GM18517 (cell line): ENCODE data around the gene ADRA2A.

Source experiments
- ATAC-seq: cut with Tn5 transposase; IDR thresholded peaks from one replicate; pipeline ENCODE4 v1.9.1; 2021; ENCODE audit warnings: mild to moderate bottlenecking, moderate library complexity; ENCODE audit not compliant: unreplicated experiment

Gene ADRA2A

DNA sequence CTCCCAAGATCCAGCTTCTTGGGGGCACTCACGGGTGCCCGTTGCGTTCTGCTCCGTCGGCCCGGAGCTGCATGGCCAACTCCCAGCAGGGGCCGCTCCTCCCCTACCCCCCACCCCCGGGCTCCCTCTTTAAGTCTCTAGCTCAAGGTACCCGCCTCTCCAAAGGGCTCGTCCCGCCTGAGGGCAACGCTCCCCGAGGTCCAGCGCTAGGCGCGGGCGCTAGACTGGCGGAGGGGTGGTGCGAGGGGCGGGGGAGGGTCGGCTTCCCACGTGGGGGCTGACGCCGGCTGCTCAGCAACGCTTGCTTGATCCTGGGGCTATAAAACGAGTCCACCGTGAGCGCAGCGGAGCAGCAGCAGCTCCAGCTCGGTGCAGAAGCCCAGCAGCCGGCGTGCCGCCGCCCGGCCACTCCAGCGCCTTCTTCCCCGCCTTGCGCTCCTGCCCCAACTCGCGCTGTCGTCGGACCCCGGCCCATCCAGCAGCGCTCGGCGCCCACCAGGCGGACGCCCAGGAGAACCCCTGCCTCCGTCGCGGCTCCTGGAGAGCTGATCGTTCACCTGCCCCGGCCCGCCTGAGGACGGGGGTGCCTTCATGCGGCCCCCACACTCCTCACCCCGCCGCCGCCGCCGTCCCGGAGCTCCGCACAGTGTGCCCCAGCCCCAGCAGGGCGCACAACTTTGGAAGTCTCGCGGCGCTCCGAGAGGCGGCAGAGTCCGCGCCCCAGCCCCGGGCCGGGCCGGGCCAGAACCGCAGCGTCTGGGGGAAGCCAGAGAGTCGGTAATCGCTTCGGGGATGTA, at the start of gene ADRA2A:
Gene ADRA2A, plus strand, starts transcription at position 348 of the 797 bp plus-strand sequence. CDS start 968 bp downstream, outside the sequence.
- ATAC-seq, result no peak

DNA sequence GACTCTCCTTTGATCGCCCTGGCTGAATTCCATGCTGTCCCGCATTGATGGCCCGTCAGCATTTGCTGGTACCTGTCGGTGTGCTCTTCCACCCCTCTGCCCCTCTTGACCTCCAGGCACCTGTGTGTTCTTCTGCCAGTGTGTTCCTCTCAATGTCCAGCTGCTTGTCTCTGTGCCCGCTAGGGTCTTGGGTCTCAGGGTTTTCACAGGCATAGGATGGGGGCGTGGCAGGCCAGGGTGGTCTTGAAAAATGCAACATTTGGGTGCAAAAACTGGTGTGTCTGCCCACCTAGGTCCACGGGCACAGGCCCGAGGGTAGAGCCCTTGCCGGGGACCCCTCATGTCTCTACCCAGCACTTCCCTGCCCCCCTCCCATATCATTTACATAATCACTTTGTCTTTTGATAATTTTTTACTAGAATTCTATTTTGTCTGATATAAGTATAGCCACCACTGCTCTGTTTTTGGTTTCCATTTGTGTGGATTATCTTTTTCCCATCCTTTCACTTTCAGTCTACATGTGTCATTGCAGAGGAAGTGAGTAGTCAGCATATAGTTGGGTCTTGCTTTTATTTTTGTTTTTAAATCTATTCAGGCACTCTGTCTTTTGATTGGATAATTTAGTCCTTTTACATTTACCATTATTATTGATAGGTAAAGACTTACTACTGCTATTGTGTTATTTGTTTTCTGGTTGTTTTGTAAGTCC, 46.6 kb upstream of the ADRA2A start:
- ATAC-seq, result no peak

DNA sequence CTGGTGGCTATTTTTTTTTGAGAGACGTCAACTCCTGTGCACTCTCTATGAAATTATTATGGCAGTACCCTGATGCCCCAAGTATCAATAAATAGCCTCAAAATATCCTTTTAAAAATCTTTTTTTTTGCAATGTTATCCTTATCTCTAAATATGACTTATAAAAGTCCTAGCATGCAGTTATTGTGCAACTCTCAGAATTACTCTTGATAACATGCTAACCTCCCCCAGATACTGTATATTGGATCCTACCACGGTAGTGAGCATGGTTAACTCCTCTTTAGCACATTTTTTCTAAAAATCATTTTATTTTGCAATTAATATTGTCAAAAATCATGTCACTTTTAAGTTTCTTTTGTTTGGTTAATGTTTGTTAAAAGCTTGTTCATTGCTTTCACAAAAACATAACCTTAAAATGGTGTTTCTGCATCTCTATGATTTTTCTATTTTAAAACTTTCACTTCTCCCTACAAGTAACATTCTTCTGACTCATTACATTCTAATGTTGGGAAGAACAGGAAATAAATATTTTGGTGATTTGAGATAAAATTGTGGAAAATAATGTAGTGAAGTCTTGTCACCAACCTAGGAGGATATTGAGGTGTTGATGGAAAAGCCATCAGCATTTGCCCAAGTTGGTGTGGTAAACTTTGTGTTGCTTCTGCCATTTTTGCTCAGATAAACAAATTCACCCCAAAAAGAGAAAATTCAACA, 42.1 kb upstream of the ADRA2A start:
- ATAC-seq, result no peak

- ATAC-seq, result no peak
Observed at GRCh38 chr10:111035542-111035941, 41.3 kb upstream of the ADRA2A start.

- no peak for ATAC-seq
Observed at GRCh38 chr10:111037858-111038257, 39.0 kb upstream of the ADRA2A start.

DNA sequence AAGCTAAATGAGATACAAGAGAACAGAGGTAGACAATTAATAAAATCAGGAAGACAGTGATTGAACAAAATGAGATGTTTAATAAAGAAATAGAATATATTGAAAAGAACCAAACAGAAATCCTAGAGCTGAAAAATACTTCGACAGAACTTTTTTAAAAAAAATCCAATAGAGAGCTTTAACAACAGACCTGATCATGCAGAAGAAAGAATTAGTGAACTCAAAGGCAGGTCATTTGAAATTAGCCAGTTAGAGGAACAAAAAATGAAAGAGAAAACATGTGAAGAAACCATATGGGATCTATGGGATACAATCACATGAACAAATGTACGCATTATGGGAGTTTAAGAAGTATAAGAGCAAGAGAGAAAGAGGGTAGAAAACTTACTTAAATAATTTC, 37.3 kb upstream of the ADRA2A start:
- ATAC-seq, result no peak

DNA sequence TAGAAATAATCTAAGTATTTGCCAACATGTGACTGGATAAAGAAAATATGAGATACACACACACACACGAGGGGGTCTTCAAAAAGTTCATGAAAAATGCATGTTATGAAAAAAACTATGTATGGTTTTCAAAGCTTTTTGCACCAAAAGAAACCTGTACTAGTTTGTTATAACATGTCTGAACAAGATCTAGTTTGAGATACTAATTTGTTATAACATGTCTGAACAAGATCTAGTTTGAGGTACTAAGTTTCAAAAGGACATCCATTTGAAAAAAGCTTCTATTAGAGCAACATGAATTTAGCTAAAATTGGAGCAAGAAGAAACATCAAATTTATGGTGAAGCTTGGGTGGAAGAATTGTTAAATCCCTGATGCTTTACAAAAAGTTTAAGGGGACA, 19.8 kb upstream of the ADRA2A start:
- ATAC-seq, result no peak

GRCh38 chr10:111063471-111063870, 13.4 kb upstream of the ADRA2A start:
- no peak for ATAC-seq

GRCh38 chr10:111072232-111072631, 4.6 kb upstream of the ADRA2A start:
- no peak for ATAC-seq

- ATAC-seq, result peak; percentile 11
Observed at GRCh38 chr10:111075577-111076185, 1.1 kb upstream of the ADRA2A start.

GRCh38 chr10:111076191-111076681, 593 bp upstream of the ADRA2A start:
- ATAC-seq, result peak; percentile 65

GRCh38 chr10:111077479-111077784, 603 bp downstream of the ADRA2A start:
- no peak for ATAC-seq

DNA sequence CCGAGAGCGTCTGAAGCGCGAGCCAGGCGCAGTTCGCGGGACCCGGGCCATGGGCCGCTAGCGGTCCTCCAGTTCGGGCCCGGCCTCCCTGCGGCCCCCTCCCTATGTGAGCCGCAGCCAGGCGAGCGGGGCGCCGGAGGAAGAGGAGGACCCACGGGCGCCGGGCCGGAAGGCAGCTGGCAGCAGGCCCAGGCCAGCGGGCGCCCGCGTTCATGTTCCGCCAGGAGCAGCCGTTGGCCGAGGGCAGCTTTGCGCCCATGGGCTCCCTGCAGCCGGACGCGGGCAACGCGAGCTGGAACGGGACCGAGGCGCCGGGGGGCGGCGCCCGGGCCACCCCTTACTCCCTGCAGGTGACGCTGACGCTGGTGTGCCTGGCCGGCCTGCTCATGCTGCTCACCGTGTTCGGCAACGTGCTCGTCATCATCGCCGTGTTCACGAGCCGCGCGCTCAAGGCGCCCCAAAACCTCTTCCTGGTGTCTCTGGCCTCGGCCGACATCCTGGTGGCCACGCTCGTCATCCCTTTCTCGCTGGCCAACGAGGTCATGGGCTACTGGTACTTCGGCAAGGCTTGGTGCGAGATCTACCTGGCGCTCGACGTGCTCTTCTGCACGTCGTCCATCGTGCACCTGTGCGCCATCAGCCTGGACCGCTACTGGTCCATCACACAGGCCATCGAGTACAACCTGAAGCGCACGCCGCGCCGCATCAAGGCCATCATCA, 1.1 kb downstream of the ADRA2A start:
- no peak for ATAC-seq

DNA sequence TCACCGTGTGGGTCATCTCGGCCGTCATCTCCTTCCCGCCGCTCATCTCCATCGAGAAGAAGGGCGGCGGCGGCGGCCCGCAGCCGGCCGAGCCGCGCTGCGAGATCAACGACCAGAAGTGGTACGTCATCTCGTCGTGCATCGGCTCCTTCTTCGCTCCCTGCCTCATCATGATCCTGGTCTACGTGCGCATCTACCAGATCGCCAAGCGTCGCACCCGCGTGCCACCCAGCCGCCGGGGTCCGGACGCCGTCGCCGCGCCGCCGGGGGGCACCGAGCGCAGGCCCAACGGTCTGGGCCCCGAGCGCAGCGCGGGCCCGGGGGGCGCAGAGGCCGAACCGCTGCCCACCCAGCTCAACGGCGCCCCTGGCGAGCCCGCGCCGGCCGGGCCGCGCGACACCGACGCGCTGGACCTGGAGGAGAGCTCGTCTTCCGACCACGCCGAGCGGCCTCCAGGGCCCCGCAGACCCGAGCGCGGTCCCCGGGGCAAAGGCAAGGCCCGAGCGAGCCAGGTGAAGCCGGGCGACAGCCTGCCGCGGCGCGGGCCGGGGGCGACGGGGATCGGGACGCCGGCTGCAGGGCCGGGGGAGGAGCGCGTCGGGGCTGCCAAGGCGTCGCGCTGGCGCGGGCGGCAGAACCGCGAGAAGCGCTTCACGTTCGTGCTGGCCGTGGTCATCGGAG, 1.8 kb downstream of the ADRA2A start:
- ATAC-seq, result no peak

- ATAC-seq, result no peak
Observed at GRCh38 chr10:111079241-111079760, 2.5 kb downstream of the ADRA2A start.

DNA sequence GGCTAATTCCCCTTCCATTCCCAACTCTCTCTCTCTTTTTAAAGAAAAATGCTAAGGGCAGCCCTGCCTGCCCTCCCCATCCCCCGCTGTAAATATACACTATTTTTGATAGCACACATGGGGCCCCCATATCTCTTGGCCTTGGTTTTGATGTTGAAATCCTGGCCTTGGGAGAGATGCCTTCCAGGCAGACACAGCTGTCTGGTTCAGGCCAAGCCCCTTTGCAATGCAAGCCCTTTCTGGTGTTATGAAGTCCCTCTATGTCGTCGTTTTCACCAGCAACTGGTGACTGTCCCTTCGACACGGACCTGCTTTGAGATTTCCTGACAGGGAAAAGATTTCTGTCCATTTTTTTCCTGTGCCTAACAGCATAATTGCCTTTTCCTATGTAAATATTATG, 3.0 kb downstream of the ADRA2A start:
- no peak for ATAC-seq

DNA sequence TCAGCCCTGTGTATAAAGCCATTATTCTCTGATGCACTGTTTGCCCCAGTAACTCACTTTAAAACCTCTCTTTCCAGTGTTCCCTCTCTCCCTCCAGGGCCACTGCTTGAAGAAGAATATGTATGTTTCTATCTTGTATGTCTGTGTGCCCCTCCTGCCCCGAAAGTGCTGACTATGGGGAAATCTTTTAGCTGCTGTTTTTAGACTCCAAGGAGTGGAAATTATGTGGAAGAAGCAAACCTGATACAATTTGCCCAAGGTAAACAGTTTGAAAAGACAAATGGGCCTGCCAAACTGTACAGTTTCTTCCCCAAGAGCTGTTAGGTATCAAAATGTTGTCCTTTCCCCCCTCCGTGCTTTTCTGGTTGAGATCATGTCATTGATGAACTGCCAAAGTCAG, 3.4 kb downstream of the ADRA2A start:
- no peak for ATAC-seq

GRCh38 chr10:111081595-111081994, 4.8 kb downstream of the ADRA2A start:
- no peak for ATAC-seq

DNA sequence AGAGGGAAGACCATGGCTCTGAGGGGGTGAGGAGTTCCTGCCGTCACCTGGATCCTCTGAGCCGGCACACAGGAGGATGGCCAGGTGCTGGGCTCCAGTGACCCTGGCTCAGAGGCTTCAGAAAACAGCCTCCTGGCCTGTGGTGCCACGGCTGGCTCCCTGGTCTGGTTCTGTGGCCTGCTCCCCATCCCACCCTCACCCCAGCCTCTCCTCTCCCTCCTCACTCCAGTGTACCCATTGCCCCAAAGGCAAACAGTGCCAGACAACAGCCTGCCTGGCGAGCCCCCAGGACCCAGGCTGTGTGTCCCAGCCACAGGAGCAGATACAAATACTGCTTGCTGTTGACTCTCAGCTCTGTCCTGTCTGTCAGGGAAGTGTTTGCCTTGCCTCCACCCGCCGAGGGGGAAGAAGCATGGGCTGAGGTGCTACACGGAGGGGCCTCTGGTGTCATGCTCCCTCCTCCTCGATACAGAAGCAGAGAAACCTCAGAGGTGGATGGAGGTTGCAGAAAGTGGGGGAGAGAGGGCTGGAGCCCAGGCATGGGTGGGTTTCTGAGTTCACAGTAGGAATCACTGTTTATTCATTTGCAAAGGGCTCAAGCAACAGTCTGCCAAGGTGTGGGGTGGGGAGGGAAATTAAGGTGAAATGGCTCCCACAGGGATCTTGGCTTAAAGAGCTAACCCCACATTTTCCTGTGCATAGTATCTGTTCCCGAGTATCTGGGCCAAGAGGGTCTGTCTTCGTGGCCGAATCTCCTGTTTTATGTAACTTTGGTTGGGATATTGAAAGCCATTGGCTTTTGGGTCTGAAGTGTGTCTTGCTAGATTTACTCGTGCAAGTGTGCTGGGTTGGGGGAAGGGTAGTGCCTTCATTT, 5.5 kb downstream of the ADRA2A start:
- ATAC-seq, result no peak
